Osteocyte (in vitro differentiated cells): Measurements from ENCODE around the gene TTC3. TPM values are rescaled to one million over a fixed set of nuclear protein-coding genes. Genes with fewer than 3 reads are reported as not detected.

Experiments
- DNase-seq: peaks from one replicate; pipeline ENCODE4 v3.0.0; 2021; ENCODE audit warnings: mixed read lengths; ENCODE audit not compliant: unreplicated experiment; ENCODE audit errors: extremely low spot score
- H3K27ac Mint-ChIP-seq: one replicate; pipeline ENCODE4 v1.8.0; 2021; ENCODE audit warnings: mild to moderate bottlenecking, mixed read lengths; ENCODE audit not compliant: unreplicated experiment
- H3K27me3 Mint-ChIP-seq: one replicate; pipeline ENCODE4 v1.8.0; 2021; ENCODE audit warnings: mixed read lengths; ENCODE audit not compliant: unreplicated experiment
- H3K36me3 Mint-ChIP-seq: one replicate; pipeline ENCODE4 v1.8.0; 2021; ENCODE audit warnings: mixed read lengths; ENCODE audit not compliant: unreplicated experiment
- H3K4me1 Mint-ChIP-seq: one replicate; pipeline ENCODE4 v1.8.0; 2021; ENCODE audit warnings: mixed read lengths; ENCODE audit not compliant: unreplicated experiment
- H3K4me3 Mint-ChIP-seq: one replicate; pipeline ENCODE4 v1.8.0; 2021; ENCODE audit warnings: mild to moderate bottlenecking, moderate library complexity, mixed read lengths; ENCODE audit not compliant: unreplicated experiment
- H3K9me3 Mint-ChIP-seq: one replicate; pipeline ENCODE4 v1.8.0; 2021; ENCODE audit warnings: mixed read lengths; ENCODE audit not compliant: unreplicated experiment
- CTCF ChIP-seq: fragments of 200-600 bp; sonication (generic); IDR thresholded peaks from 2 replicates; pipeline ENCODE4 v1.5.0; 2021; ENCODE audit warnings: antibody characterized with exemption, mild to moderate bottlenecking, moderate library complexity
- total RNA-seq: library from RNA; stranded (reverse); gene quantifications from 2 replicates; pipeline ENCODE4 v1.2.1, GENCODE V29; 2021

The TTC3 gene
- total RNA-seq, 1 donor from 2014 or later: 252 TPM

GRCh38 chr21:37087188-37087587 is 14.1 kb downstream of the TTC3 start:
- Mint-ChIP-seq H3K36me3 (peaks cover 8% of the 10 kb centered on the region), H3K27me3 (no peaks in the 10 kb centered on the region), H3K9me3 (no peaks in the 10 kb centered on the region), H3K4me1 (peaks cover 8% of the 10 kb centered on the region), H3K27ac (no peak overlapping the region), H3K4me3 (no peak overlapping the region)
- no peak for DNase-seq
- peak; percentile 55 for TF ChIP-seq CTCF

- Mint-ChIP-seq H3K36me3 (peaks cover 13% of the 10 kb centered on the region), H3K9me3 (no peaks in the 10 kb centered on the region), H3K27me3 (no peaks in the 10 kb centered on the region), H3K27ac (no peak overlapping the region), H3K4me1 (peaks cover 4% of the 10 kb centered on the region), H3K4me3 (no peak overlapping the region)
- TF ChIP-seq CTCF: no peak
- DNase-seq: no peak
Measured at GRCh38 chr21:37088186-37088735, 15.2 kb downstream of the TTC3 start.

GRCh38 chr21:37093977-37094376 is 20.9 kb downstream of the TTC3 start:
- Mint-ChIP-seq H3K27ac (no peak overlapping the region), H3K9me3 (no peaks in the 10 kb centered on the region), H3K27me3 (no peaks in the 10 kb centered on the region), H3K36me3 (peaks cover 34% of the 10 kb centered on the region), H3K4me1 (no peaks in the 10 kb centered on the region), H3K4me3 (no peak overlapping the region)
- no peak for DNase-seq
- no peak for TF ChIP-seq CTCF

- no peak for TF ChIP-seq CTCF
- no peak for DNase-seq
- Mint-ChIP-seq H3K4me3 (no peak overlapping the region), H3K27me3 (no peaks in the 10 kb centered on the region), H3K4me1 (no peaks in the 10 kb centered on the region), H3K36me3 (peaks cover 47% of the 10 kb centered on the region), H3K27ac (no peak overlapping the region), H3K9me3 (no peaks in the 10 kb centered on the region)
Measured at GRCh38 chr21:37095821-37096220, 22.8 kb downstream of the TTC3 start.

- Mint-ChIP-seq H3K27ac (no peak overlapping the region), H3K4me1 (no peaks in the 10 kb centered on the region), H3K9me3 (no peaks in the 10 kb centered on the region), H3K36me3 (peaks cover 50% of the 10 kb centered on the region), H3K4me3 (no peak overlapping the region), H3K27me3 (no peaks in the 10 kb centered on the region)
- TF ChIP-seq CTCF: no peak
- no peak for DNase-seq
Measured at GRCh38 chr21:37098751-37099150, 25.7 kb downstream of the TTC3 start.
